ENCODE data around the gene GREB1L. TPM values are rescaled to one million over a fixed set of nuclear protein-coding genes. Genes with fewer than 3 reads are reported as not detected.
"Not testable (repeated sequence)": the region's sequence is repeated elsewhere in the genome, so short reads cannot be mapped to it uniquely, and the experiment has no call there.

The GREB1L gene
- total RNA-seq, 1 donor from 2014 or later, result 2.0 TPM

DNA sequence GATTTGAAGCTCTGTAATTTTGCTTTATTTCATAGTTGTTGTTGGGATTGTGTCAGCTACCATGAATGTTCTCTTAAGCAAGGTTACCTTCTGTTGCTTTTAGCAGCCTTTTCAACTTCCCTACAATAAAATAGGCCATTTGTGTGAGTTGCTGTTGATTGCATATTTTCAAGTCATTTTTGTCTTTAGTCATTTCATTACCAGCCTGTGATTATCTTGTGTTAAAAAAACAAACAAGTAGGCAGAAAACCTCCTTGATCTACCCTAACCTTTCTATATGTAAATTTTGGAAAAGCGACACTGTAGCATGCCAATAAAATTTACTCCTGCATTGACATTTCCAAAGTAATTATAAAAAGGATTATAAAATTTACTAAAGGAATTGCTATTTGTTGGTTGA lies 19.3 kb downstream of the GREB1L start:
- intact Hi-C loops (cut with DNase I), result no loop called here
- ATAC-seq, result no peak
- no peak for DNase-seq (ENCODE audit: low spot score)

DNA sequence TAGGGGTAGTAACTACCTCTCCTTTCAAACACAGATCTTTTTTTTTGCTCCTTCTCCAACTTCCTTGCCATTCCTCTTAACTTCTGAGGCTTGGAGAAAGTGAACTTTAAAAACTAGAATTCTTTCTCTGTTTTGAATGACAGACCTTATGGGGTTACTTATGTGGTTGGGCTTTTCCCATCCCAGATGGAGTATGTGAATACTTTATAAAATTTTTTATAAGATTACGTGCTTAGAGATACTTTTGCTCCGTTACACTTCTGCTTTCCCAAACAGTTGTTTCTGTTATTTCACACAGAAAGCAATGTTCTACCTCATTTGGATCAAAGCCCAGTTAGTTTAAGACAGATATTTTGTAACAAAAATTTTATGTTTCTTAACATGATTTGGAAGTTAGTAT lies 20.2 kb downstream of the GREB1L start:
- DNase-seq (ENCODE audit: low spot score), result no peak
- intact Hi-C loops (cut with DNase I), result no loop called here
- ATAC-seq, result no peak

DNA sequence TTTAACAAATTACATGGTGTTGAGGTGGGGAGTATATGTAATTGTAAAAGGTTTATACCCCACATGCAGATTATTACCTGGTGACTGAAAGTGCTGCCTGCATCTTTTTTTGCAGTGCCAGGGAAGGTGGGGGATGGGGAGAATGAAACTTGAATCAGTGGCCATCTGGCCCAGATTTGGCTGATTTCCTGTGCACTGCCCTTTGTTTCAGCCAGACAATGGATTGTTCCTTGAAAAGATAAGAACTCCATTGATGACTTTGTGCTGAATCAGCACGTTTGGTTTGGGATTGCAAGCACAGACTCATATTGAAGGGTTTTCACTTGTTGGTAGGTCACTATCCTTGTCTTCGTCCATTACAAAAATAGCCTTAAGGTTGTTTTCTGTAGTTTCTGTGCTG lies 20.9 kb downstream of the GREB1L start:
- ATAC-seq (no peak), DNase-seq (ENCODE audit: low spot score) (no peak)
- intact Hi-C loops (cut with DNase I), result no loop called here

DNA sequence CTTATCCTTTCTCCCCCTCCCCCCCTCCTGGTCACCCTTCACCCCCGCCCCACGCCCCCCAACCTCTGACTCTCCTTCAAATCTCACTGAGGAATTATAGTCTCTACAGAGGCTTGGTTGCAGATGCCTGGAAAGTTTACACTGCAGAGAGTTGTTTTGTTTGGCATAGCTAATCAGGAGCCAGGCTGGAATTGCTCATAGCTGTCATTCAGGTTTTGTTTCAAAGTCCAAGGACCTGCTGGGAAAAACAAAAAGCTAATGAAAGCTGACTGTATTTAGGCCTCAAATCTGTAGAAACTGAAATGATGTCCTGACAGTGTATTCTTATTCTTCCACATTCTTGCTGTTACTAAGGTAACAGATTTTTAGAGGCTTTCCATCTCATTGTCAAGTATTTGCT lies 22.6 kb downstream of the GREB1L start:
- ATAC-seq, result no peak
- no peak for DNase-seq (ENCODE audit: low spot score)
- intact Hi-C loops (cut with DNase I), result no loop called here

DNA sequence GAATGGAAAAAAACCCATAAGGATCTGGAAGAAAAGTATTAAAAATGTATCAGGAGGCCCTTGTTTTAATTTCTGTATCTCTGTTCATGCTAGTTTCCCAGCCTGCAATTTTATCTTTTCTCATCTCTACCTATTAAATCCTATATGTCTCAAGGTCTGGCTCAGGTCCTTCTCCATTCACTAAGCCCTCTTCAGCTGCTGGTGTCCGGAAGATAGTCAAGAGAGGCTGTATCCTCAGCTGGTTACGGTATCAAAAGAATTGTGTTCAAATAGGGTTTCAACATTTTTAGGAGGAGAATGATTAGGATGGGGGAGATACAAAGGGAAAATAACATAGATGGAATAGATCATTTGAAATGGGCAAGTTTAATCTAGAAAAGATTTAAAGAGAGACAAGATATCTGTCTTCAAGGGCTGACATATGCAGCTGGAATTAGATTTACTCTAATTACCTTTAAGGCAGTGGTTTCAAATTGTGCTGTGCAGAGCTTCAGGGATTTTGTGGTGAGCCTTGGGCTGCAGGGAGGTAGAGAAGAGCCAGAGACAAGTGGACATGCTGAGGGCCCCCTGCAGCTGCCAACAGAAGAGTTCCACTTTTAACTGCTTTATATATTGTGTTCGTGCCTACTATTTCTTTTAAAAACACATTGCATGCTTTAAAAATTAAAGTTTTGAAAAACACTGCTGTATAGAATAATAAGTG lies 24.1 kb downstream of the GREB1L start:
- intact Hi-C loops (cut with DNase I), result no loop called here
- ATAC-seq, result no peak
- DNase-seq (ENCODE audit: low spot score), result no peak

DNA sequence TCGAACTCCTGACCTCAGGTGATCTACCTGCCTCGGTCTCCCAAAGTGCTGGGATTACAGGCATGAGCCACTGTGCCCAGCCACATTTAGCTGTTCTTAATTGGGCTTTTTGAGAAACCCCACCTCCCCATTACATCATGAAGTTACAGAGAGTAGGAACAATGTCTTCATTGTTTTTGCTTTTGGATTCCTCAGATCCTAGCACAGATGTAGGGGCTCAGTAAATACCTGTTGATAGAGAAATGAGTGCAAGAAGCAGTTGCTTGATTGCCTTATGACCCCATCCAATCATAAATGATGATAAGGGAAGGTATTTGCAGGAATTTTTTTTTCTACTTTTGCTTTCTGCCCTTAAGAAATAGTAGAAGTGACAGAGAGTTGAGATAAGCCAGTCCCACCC lies 25.4 kb downstream of the GREB1L start:
- intact Hi-C loops (cut with DNase I), result no loop called here
- no peak for DNase-seq (ENCODE audit: low spot score)

DNA sequence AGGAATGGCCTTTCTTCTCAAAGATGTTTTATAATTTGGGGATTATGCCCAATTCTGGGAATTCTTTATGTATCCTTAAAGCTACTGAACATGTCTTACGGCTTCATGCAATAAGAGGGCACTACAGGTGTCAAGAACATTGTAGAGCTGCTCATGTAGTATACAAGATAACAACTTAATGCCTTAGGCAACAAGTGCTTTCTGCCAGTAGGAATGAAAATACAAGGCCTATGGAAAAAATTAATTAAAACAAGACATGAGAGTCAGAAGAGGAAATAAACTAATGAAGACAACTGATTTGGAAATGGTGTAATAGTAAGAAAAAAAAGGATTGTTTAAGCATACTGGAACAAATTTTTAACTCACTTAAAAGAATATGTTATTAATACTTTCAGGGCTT lies 27.3 kb downstream of the GREB1L start:
- intact Hi-C loops (cut with DNase I), result no loop called here
- no peak for ATAC-seq
- DNase-seq (ENCODE audit: low spot score), result no peak

More for the DNA sequence above, 25.4 kb downstream of the GREB1L start:
- ATAC-seq, result no peak

DNA sequence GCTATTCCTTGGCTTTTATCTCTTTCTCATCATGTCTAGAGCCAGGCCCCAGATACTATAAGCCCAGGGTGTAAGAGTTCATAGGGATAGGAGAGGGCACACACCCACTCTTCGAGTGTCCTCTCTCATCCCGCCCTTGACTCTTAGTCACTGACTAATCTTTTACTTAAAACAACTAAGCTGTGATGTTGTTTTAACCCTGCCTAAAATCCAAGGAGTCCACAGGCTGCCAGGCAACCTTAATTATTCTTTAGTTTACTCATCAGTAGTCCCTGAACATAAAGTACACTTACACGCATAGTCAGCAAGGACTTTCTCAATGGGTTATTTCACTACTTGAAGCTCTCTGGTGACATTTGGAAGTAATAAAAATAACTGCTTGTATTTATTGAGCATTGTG lies 28.4 kb downstream of the GREB1L start:
- intact Hi-C loops (cut with DNase I), result no loop called here
- no peak for ATAC-seq

DNA sequence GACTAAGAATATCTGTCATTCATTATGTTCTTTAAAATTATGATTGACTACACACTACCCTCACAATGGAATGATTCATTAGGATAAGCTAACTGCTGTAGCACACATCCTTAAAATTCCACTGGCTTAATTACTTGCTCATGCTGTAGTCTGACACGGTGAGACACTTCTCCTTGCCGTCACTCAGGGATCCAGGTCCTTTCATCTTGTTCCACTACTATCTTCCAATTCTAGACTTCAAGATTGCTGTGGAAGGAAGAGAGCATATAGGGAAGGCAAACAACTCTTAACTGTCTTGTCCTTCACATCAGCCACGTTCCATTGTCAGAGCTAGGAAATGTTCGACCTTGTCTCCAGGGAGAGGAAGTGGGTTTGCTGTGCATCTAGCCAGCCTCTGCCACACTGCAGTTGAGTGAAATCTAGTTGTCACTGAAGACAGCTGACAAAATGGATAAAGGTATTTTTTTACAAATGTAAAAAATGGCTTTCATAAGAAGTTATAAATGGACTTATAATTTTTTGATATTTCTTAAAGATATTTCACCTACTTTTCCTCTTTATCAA lies 30.1 kb downstream of the GREB1L start:
- DNase-seq (ENCODE audit: low spot score) (no peak), ATAC-seq (no peak)
- intact Hi-C loops (cut with DNase I), result no loop called here

More for the DNA sequence above, 28.4 kb downstream of the GREB1L start:
- DNase-seq (ENCODE audit: low spot score), result no peak

DNA sequence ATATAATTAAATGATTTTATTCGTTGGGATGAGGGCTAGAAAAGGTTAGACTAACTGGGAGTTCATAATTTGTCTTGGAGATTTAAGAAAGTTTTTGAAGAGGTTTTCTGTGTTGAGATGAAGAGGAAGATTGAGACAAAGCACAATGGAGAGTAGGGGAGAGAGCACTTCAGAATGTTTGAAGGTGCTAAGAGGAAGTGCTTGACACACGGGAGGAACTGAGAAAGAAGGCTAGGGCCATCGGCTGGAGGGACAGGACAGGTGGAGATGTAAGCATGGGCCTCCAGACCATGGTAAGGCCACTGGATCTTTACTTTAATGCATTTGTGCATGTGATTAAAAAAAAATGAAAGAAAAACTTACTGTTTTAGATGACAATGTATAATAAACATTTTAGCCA lies 31.5 kb downstream of the GREB1L start:
- intact Hi-C loops (cut with DNase I), result no loop called here
- DNase-seq (ENCODE audit: low spot score) (no peak), ATAC-seq (no peak)

DNA sequence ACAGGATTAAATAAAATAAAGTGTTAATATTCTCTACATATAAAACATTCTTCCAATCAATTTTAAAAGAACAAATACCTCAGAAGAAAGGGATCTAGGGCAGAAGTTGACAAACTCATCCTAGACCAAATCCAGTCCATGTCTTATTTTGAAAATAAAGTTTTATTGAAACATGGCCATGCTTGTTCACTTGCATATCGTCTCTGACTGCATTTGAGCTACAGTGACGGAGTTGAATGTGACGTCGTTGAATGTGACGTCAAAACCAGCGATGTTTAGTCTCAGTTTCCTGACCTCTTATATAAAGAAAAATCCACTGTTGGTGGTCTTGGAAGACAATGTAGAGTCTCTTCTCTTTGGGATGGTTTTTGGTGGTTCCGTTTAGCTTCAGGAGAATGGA lies 33.6 kb downstream of the GREB1L start:
- ATAC-seq (no peak), DNase-seq (ENCODE audit: low spot score) (no peak)
- intact Hi-C loops (cut with DNase I), result no loop called here

DNA sequence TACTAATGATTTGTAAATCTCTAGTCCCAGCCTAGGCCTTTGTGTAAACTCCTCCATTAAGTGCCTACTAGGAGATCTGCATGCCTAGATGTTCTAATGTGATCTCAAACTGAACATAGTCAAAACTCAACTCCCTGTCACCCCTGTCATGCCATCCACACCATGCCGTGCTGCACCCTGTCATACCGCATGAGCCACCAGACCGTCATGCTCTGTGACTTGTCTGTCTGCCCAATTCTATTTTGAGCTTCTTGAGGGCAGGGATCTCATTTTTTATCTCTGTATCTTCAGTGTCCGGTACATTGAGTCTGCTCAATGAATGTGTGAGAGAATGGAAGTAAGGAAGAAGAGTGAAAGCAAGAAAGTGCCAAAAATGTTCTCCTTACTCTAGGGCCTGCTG lies 35.5 kb downstream of the GREB1L start:
- ATAC-seq (no peak), DNase-seq (ENCODE audit: low spot score) (no peak)
- intact Hi-C loops (cut with DNase I), result no loop called here

DNA sequence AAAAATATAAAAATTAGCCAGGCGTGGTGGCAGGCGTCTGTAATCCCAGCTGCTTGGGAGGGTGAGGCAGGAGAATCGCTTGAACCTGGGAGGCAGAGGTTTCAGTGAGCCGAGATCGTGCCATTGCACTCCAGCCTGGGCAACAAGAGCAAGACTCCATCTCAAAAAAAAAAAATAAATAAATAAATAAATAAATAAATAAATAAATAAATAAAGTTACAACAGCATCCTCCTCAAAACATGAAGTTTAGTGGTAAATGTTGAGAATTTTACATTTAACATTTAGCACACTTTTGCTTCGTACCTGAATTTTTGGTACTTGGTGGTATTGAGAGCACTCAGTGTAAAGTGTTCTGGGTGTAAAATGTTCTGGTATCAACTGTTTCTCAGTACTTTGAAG lies 36.2 kb downstream of the GREB1L start:
- DNase-seq (ENCODE audit: low spot score); intact Hi-C loops (cut with DNase I); ATAC-seq: not testable (repeated sequence)

DNA sequence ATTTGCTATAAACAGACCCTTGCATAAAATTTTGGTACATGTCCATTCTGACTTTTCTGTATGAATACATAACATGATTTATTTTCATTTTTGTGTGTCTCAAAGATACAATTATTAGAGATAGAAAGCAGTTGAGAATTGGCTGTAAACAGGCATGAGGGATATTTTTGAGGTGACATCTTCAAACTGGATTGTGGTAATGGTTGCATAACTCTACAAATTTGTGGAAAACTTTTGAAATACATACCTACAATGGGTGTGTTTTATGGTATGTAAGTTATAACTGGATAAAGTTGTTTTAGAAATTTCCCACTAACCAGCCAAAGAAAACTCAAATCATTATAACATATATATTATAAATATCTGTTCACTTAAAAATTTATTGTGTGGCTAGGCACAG lies 39.6 kb downstream of the GREB1L start:
- ATAC-seq (no peak), DNase-seq (ENCODE audit: low spot score) (no peak)
- intact Hi-C loops (cut with DNase I), result no loop called here

DNA sequence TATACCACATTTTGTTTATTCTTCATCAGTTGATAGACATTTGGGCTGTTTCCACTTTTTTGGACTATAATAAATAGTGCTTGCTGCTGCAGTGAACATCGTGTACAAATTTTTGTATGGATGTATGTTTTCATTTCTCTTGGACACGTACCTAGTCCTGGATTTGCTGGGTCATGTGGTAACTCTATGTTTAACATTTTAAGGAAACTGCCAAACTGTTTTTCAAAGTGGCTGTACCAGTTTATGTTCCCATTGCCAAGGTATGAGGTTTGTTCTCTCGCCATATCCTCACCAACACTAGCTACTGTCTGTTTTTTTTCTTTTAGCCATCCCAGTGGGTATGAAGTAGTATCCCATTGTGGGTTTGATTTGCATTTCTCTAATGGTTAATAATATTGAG lies 42.5 kb downstream of the GREB1L start:
- DNase-seq (ENCODE audit: low spot score) (no peak), ATAC-seq (no peak)
- intact Hi-C loops (cut with DNase I), result no loop called here

DNA sequence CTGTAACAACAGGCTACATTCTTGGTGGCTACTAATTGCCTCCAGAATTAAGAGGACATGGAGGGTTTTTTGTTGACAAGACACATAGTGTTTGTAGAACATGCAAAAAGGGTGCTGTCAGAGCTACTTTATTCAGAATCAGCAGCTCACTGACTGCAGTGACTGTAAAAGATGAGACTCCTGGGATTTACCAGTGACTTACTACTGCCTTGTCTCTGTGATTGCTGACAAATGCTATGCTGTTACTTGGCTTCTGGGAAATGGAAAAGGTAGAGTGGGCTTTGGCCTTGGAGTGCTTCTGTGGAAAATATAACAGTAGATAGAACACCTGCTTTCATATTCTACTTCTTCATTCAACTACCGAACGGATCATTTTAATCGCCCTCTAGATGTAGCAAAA lies 47.8 kb downstream of the GREB1L start:
- no peak for ATAC-seq
- DNase-seq (ENCODE audit: low spot score), result no peak
- intact Hi-C loops (cut with DNase I), result no loop called here

DNA sequence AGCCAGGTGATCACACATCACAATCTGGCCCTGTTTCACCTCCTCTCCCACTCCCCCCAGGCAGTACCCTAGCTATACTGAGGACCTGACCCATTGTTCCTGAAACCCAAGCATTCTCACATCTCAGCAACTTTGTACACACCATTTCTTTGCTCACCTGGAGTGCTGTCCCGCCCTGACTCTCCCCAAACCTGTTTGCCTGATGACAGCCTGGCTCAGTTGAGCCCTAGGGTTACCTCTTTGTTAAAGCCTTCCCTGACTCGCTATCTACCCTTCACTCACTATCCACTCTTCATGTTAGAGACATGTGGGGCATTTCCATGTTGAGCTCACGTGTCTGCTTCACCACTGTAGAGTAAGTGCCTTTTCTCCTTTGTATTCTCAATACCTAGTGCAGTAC lies 49.1 kb downstream of the GREB1L start:
- ATAC-seq (no peak), DNase-seq (ENCODE audit: low spot score) (no peak)
- intact Hi-C loops (cut with DNase I), result no loop called here

DNA sequence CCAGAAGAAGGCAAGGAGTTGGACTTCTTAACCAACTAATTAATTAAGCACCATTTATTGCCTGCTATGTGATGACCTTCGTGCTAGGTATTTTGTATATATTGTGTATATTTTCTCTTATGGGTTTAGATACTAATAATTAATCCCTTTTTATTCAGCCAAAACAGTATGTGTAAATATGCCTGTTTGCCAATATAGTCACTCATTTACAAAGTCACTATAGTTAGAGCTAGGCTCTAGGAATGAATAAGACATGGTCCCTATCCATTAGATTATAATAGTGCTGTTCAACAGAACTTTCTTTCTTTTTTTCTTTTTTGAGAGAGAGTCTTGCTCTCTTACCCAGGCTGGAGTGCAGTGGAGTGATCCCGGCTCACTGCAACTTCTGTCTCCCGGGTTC lies 51.4 kb downstream of the GREB1L start:
- ATAC-seq (no peak), DNase-seq (ENCODE audit: low spot score) (no peak)
- intact Hi-C loops (cut with DNase I), result no loop called here

DNA sequence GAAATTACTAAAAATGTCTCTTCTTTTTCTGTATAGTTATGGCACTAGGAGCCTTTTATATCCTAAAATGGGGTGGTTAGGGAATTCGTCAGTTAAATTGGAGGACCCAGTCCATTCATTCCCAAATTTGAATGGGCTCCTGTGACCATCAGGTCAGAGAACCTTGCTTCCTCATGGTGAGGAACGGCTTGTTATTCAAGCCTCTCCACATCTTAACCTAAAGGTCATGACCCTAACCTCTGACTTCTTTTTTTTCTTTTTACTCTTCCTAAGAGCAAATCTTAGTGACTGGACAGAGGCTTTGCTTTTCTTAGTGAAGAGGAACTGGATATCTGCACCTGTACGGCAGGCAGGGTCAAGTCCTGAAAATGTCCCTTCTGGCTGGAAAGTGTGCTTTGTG lies 53.1 kb downstream of the GREB1L start:
- DNase-seq (ENCODE audit: low spot score), result no peak
- ATAC-seq, result no peak
- intact Hi-C loops (cut with DNase I), result no loop called here

DNA sequence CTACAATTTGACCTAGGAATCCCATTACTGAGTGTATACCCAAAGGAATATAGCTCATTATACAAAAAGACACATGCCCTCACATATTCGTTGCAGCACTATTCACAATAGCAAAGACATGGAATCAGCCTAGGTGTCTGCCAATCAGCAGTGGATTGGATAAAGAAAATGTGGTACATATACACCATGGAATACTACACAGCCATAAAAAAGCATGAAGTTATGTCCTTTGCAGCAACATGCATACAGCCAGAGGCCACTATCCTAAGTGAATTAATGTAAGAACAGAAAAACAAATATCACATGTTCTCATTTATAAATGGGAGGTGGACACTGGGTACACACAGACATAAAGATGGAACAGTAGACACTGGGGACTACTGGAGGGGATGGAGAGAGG lies 54.0 kb downstream of the GREB1L start:
- ATAC-seq, result no peak
- DNase-seq (ENCODE audit: low spot score), result no peak
- intact Hi-C loops (cut with DNase I), result no loop called here

DNA sequence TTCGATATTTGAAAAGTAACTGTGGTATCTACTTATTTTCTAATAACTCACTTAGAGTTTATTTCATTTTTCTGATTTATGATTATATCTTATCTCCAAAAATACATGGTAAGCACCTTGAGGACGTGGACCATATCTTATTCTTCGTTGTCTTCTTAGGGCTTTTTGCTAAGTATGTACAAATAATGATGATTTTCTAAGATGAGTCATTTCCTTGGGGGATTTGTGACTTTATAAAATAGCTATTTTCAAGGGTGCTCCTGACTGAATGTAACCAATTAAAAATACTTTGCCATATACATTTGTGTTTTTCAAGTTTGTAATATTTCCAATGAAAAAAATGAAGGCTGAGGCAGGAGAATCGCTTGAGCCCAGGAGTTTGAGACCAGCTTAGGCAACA lies 56.3 kb downstream of the GREB1L start:
- ATAC-seq (no peak), DNase-seq (ENCODE audit: low spot score) (no peak)
- intact Hi-C loops (cut with DNase I), result no loop called here

Data from sciatic nerve (tissue), 2 donors.